NCI-H1694 treated with DMSO at 0.1 percent for 48 hours (cell line): ENCODE data around the gene ELF5.

Experiments used
- DNase-seq: peaks from one replicate; lab custom pipeline; 2025; lab: John Stamatoyannopoulos, UW

Gene ELF5

DNA sequence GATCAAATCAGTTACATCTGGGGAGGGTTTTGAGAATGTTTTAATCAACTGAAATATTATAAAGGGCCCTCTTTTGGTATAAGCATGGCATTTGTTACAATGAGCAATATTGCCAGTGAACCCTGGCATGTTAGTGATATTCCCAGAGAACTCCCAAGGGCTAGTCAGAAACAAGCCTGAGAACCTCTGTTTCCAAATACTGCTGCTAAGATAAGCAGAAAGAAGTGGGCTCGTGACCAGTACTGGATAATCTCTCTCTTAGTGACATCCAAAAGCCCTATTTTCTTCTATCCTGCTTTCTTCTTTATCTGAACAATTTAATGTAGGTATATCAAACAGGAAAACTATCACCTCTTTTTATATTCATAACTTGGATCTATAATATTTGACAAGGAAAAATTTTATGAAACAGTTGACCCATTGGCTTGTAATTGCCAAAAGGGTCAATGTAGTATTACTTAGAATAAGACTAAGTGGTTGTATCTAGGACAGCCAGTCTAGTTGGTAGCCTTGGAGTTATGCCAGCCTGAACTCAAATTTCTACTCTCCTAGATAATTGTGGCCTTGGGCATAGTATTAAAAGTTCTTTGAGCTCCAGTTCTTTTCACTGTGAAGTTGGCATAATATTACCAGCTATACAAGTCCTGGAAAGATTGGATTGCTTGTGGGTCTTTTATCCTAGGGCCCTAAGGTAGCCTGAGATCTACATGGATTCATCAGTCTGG, 59.1 kb downstream of the ELF5 start:
- DNase-seq = no peak

- no peak for DNase-seq
Measured at GRCh38 chr11:34451053-34451452, 62.5 kb downstream of the ELF5 start.

- no peak for DNase-seq
Measured at GRCh38 chr11:34449013-34449412, 64.6 kb downstream of the ELF5 start.

DNA sequence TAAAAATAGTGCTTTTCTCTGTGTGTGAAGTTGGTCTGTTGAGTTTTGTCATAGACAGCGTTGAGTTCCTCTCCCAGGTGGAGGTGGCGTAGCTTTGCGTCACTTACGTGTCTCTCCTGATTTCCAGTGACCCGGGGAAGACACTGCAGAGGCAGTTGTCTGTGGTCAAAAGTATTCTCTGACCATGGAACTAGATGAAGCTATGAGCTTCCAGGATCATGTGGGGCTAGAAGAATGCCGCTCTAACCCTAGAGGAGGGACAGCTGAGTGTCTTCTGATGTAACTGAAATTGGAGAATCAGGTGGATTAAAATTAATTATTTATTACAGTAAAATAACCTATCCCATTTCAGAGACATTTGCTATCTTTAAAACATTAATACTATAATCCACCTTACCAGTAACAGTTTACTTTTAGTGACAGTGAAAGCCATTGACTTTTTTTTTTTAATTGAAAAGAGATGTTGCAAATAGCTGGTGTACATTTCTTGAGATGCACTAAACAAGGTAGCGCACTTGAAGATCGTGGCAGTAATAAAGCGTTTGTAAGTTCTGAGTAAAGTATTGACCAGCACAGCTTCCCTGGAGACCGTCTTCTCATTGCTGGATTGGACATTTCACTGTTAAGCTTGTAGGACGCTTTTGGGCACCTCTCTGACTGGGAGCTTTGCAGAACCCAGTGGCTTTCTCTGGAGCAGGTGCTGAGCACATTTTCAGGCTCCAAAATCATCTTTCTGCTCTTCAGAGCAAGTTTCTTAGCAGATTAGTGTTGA, 65.2 kb downstream of the ELF5 start:
- DNase-seq = no peak

- DNase-seq = no peak
Measured at GRCh38 chr11:34447044-34447443, 66.5 kb downstream of the ELF5 start.

DNA sequence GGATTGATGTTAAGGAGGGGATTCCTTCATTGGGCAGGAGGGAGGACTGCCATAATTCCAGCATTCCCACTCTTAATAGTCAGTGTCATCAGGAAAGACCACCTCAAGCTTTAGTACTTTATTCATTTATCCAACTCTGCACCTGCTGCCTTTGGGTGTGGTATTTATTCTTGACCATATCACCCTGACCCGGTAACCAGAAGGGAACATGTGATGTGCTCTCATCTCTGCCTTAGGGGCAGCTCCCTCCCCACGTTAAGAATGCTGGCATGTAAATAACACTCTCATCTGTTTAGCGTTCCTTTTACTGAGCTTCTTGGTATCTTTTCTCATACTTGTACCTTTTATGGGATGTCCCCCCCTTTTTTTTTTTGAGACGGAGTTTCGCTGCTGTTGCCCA, 67.2 kb downstream of the ELF5 start:
- DNase-seq = no peak

- no peak for DNase-seq
Measured at GRCh38 chr11:34445956-34446355, 67.6 kb downstream of the ELF5 start.

- no peak for DNase-seq
Measured at GRCh38 chr11:34444428-34444827, 69.2 kb downstream of the ELF5 start.

GRCh38 chr11:34443136-34443535, 70.5 kb downstream of the ELF5 start:
- no peak for DNase-seq

DNA sequence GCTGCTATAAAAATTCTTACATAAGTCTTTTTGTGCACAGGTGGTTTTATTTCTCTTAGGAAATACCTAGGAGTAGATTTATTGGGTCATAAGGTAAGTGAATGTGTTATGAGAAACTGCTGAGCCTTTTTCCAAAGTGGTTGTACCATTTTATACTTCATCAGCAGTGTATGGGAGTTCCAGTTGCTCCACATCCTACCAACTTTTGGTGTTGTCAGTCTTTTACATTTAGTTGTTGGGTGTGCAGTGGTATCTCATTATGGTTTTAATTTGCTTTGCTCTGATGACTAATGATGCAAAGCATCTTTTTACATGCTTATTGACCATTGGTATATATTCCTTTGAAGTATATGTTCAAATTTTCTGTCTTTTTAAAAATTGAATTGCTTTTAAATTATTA, 71.8 kb downstream of the ELF5 start:
- DNase-seq = no peak

- DNase-seq = no peak
Measured at GRCh38 chr11:34439610-34440198, 73.9 kb downstream of the ELF5 start.

GRCh38 chr11:34438529-34439507, 74.8 kb downstream of the ELF5 start, which contains the start of gene CAT:
CAT (plus strand) TSS chr11:34438934; CDS start chr11:34439014, 80 bp downstream.
- DNase-seq = peak; percentile 92

GRCh38 chr11:34437224-34438125, 76.1 kb downstream of the ELF5 start:
- no peak for DNase-seq

DNA sequence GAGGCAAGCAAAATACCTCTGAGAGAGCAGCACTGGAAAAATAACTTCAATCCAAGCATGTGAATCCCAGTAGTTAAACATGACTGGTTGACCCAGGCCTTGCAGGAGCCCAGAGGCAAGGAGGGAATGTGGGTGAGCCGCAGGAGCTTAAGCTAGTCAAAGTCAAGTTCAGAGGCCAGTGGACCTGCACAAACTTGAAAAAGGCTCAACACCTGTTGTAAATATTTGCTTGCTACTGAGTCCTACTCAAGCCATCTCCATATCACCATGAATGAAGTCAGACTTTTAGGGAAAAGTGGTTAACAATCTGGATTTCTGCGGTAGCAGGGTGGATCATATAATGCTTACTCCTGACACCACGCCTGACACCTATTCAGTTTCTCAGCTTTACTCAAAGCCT, 79.7 kb downstream of the ELF5 start:
- no peak for DNase-seq

GRCh38 chr11:34432822-34433221, 80.8 kb downstream of the ELF5 start:
- DNase-seq = no peak

- no peak for DNase-seq
Measured at GRCh38 chr11:34431979-34432378, 81.6 kb downstream of the ELF5 start.
